RWPE2 (cell line): Measurements from ENCODE around the gene POU2F1.

Experiments used
- ATAC-seq: fragments of 200-7000 bp; cut with Tn5 transposase; 3 replicates; pipeline ENCODE4 v1.9.1; 2021; ENCODE audit warnings: low read depth
- DNase-seq: peaks from one replicate; pipeline ENCODE4 v3.0.0-alpha.2; 2020; ENCODE audit warnings: low spot score
- H3K27ac ChIP-seq: fragments of 450-650 bp; 2 replicates; pipeline ENCODE4 v1.5.1; 2017; ENCODE audit warnings: mild to moderate bottlenecking; ENCODE audit not compliant: poor library complexity, severe bottlenecking
- H3K27me3 ChIP-seq: fragments of 250-450 bp; sonication (Bioruptor Pico); 2 replicates; pipeline ENCODE4 v1.5.1; 2021; ENCODE audit warnings: mild to moderate bottlenecking, moderate library complexity; ENCODE audit not compliant: insufficient read depth, poor library complexity, severe bottlenecking
- H3K36me3 ChIP-seq: fragments of 250-450 bp; sonication (Bioruptor Pico); 2 replicates; pipeline ENCODE4 v1.5.1; 2020; ENCODE audit warnings: low read depth, mild to moderate bottlenecking, moderate library complexity
- H3K4me1 ChIP-seq: fragments of 250-450 bp; sonication (Bioruptor Pico); 2 replicates; pipeline ENCODE4 v1.5.1; 2021; ENCODE audit warnings: mild to moderate bottlenecking, moderate library complexity; ENCODE audit not compliant: insufficient read depth, poor library complexity, severe bottlenecking
- H3K4me3 ChIP-seq: fragments of 250-450 bp; sonication (Bioruptor Pico); 2 replicates; pipeline ENCODE4 v1.5.1; 2021; ENCODE audit warnings: mild to moderate bottlenecking, moderate library complexity; ENCODE audit not compliant: severe bottlenecking
- H3K9me3 ChIP-seq: fragments of 250-450 bp; sonication (Bioruptor Pico); 2 replicates; pipeline ENCODE4 v1.5.1; 2021; ENCODE audit warnings: mild to moderate bottlenecking, moderate library complexity; ENCODE audit not compliant: severe bottlenecking
- CTCF ChIP-seq: fragments of 450-650 bp; IDR thresholded peaks from one replicate; pipeline ENCODE4 v1.5.1; 2017; ENCODE audit warnings: mild to moderate bottlenecking, moderate library complexity; ENCODE audit not compliant: poor library complexity, severe bottlenecking

The POU2F1 gene

GRCh38 chr1:167333124-167333523, 112.4 kb downstream of the POU2F1 start:
- no peak for ATAC-seq
- H3K27me3 ChIP-seq = no peaks in the 10 kb centered on the region
- no peaks in the 10 kb centered on the region for H3K9me3 ChIP-seq
- H3K27ac ChIP-seq = no peak overlapping the region
- H3K36me3 ChIP-seq = no peaks in the 10 kb centered on the region
- no peak for TF ChIP-seq CTCF
- no peaks in the 10 kb centered on the region for H3K4me1 ChIP-seq
- H3K4me3 ChIP-seq = no peak overlapping the region
- no peak for DNase-seq

- Histone ChIP-seq H3K4me1 (no peaks in the 10 kb centered on the region), H3K9me3 (no peaks in the 10 kb centered on the region), H3K27ac (no peak overlapping the region), H3K4me3 (no peak overlapping the region), H3K36me3 (no peaks in the 10 kb centered on the region), H3K27me3 (no peaks in the 10 kb centered on the region)
- TF ChIP-seq CTCF = no peak
- ATAC-seq (no peak), DNase-seq (no peak)
Measured at GRCh38 chr1:167333703-167334102, 113.0 kb downstream of the POU2F1 start.

GRCh38 chr1:167339405-167339804, 118.7 kb downstream of the POU2F1 start:
- no peak overlapping the region for H3K27ac ChIP-seq
- no peak for DNase-seq
- no peaks in the 10 kb centered on the region for H3K36me3 ChIP-seq
- no peaks in the 10 kb centered on the region for H3K9me3 ChIP-seq
- no peaks in the 10 kb centered on the region for H3K27me3 ChIP-seq
- no peaks in the 10 kb centered on the region for H3K4me1 ChIP-seq
- no peak for TF ChIP-seq CTCF
- H3K4me3 ChIP-seq = no peak overlapping the region
- no peak for ATAC-seq

GRCh38 chr1:167342846-167343245, 122.2 kb downstream of the POU2F1 start:
- no peaks in the 10 kb centered on the region for H3K27me3 ChIP-seq
- no peaks in the 10 kb centered on the region for H3K36me3 ChIP-seq
- H3K9me3 ChIP-seq = no peaks in the 10 kb centered on the region
- ATAC-seq (peak; percentile 54), DNase-seq (no peak)
- peak; percentile 43 for TF ChIP-seq CTCF
- H3K27ac ChIP-seq = no peak overlapping the region
- H3K4me3 ChIP-seq = no peak overlapping the region
- peaks cover 3% of the 10 kb centered on the region for H3K4me1 ChIP-seq

- H3K4me1 ChIP-seq = peaks cover 3% of the 10 kb centered on the region
- TF ChIP-seq CTCF = no peak
- DNase-seq = no peak
- H3K27ac ChIP-seq = no peak overlapping the region
- no peaks in the 10 kb centered on the region for H3K27me3 ChIP-seq
- H3K36me3 ChIP-seq = no peaks in the 10 kb centered on the region
- ATAC-seq = no peak
- no peaks in the 10 kb centered on the region for H3K9me3 ChIP-seq
- H3K4me3 ChIP-seq = no peak overlapping the region
Measured at GRCh38 chr1:167344112-167344511, 123.4 kb downstream of the POU2F1 start.
